ENCODE measurements around the gene NR1H3. TPM values are rescaled to one million over a fixed set of nuclear protein-coding genes. Genes with fewer than 3 reads are reported as not detected.

Gene NR1H3
- total RNA-seq, 3 donors from 2014 or later = 49.1 to 73.5 (median 50.6) TPM

DNA sequence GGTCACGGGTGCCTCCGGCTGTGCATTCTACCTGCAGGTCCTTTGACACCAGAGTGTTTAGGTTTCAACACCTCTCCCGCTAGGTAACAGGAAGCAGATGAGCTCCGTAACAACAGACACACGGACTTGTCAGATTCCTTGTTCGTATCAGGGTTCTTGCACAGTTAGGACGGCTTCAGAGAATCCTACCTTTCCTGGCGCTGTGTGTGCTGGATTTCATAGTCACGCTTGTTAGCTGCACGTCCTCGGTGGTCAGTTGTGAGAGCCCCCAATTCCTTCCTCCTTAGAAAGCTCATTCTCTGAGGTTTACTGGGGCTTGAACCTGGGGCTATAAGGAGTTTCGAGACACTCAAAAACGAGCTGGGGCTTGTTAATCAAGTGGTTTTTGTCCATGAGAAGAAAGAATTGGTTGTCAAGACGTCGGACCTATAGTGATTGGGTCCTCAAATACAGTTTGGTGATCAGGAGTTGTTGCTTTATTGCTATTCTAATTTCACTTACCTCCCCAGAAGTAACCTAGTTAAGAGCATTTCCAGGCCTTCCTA lies 42.4 kb upstream of the NR1H3 start:
- DNase-seq (no peak), ATAC-seq (no peak)
- TF ChIP-seq, protein P1, sequence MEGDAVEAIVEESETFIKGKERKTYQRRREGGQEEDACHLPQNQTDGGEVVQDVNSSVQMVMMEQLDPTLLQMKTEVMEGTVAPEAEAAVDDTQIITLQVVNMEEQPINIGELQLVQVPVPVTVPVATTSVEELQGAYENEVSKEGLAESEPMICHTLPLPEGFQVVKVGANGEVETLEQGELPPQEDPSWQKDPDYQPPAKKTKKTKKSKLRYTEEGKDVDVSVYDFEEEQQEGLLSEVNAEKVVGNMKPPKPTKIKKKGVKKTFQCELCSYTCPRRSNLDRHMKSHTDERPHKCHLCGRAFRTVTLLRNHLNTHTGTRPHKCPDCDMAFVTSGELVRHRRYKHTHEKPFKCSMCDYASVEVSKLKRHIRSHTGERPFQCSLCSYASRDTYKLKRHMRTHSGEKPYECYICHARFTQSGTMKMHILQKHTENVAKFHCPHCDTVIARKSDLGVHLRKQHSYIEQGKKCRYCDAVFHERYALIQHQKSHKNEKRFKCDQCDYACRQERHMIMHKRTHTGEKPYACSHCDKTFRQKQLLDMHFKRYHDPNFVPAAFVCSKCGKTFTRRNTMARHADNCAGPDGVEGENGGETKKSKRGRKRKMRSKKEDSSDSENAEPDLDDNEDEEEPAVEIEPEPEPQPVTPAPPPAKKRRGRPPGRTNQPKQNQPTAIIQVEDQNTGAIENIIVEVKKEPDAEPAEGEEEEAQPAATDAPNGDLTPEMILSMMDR (IDR thresholded peaks at IDR 0.05) = no peak
- Histone ChIP-seq H3K4me1 (ENCODE audit: low read depth) (peaks cover 17% of the 10 kb centered on the region), H3K4me3 (peak overlapping the region; percentile 46), H3K9me3 (no peaks in the 10 kb centered on the region), H3K36me3 (ENCODE audit: low read depth) (no peaks in the 10 kb centered on the region)
- intact Hi-C loops (cut with DNase I, micrococcal nuclease) = loop anchor here in 1 of 2 donors (5.0 kb wide), 1 partner anchor 42 kb away; the partner anchor contains the start of gene NR1H3

GRCh38 chr11:47216121-47216798 lies 41.5 kb upstream of the NR1H3 start:
- H3K4me1 ChIP-seq (ENCODE audit: low read depth) = peaks cover 17% of the 10 kb centered on the region
- peak; percentile 28 for ATAC-seq
- no peak overlapping the region for H3K4me3 ChIP-seq
- H3K36me3 ChIP-seq (ENCODE audit: low read depth) = no peaks in the 10 kb centered on the region
- intact Hi-C loops (cut with DNase I, micrococcal nuclease) = loop anchor here in 1 of 2 donors (5.0 kb wide), 1 partner anchor 41 kb away; the partner anchor contains the start of gene NR1H3
- DNase-seq = peak; percentile 58 to 78 (median 76)
- TF ChIP-seq, protein P1 (IDR thresholded peaks at IDR 0.05) = no peak
- no peaks in the 10 kb centered on the region for H3K9me3 ChIP-seq

DNA sequence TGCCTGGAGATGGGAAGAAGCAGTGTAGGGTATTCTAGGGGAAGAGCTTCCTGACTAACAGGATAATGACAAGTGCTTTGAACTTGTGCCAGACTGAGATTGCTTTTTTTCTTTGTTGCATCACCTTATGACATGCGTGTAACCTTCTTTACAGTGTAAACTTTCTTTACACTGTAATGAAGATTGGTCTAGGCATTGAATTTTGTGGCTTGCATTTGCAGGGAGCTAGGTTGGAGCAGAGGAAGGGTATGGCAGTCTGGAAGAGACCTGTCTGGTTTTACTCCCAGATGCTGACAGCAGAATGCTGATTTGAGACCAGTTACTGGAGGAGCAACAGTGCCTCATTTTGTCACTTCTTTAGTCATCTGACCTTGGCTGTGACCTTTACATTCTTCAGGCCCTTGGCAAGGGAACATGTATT lies 37.4 kb upstream of the NR1H3 start:
- Histone ChIP-seq H3K9me3 (no peaks in the 10 kb centered on the region), H3K4me1 (ENCODE audit: low read depth) (peaks cover 17% of the 10 kb centered on the region), H3K4me3 (no peak overlapping the region), H3K36me3 (ENCODE audit: low read depth) (no peaks in the 10 kb centered on the region)
- TF ChIP-seq, protein P1 (IDR thresholded peaks at IDR 0.05) = no peak
- intact Hi-C loops (cut with DNase I, micrococcal nuclease) = no loop called here
- peak; percentile 29 for ATAC-seq
- DNase-seq = no peak

DNA sequence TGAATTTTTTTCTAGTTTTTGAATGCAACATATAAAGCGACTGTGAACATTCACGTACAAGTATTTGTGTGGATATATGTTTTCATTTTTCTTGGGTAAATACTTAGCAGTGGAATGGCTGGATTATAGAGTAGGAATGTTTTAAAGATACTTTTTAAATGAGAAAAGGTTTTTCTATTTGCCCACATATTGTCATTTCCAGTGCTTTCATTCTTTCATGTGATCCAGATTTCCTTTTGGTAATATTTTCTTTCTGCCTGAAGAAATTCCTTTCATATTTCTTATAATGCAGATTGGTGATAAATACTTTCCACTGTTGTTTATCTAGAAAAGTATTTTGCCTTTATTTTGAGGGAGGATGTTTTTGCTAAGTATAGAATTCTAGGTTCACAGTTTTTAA lies 35.1 kb upstream of the NR1H3 start:
- ATAC-seq (no peak), DNase-seq (no peak)
- no peaks in the 10 kb centered on the region for H3K9me3 ChIP-seq
- no peak overlapping the region for H3K4me3 ChIP-seq
- no peaks in the 10 kb centered on the region for H3K36me3 ChIP-seq (ENCODE audit: low read depth)
- intact Hi-C loops (cut with DNase I, micrococcal nuclease) = no loop called here
- TF ChIP-seq, protein P1 (IDR thresholded peaks at IDR 0.05) = no peak
- H3K4me1 ChIP-seq (ENCODE audit: low read depth) = no peaks in the 10 kb centered on the region

DNA sequence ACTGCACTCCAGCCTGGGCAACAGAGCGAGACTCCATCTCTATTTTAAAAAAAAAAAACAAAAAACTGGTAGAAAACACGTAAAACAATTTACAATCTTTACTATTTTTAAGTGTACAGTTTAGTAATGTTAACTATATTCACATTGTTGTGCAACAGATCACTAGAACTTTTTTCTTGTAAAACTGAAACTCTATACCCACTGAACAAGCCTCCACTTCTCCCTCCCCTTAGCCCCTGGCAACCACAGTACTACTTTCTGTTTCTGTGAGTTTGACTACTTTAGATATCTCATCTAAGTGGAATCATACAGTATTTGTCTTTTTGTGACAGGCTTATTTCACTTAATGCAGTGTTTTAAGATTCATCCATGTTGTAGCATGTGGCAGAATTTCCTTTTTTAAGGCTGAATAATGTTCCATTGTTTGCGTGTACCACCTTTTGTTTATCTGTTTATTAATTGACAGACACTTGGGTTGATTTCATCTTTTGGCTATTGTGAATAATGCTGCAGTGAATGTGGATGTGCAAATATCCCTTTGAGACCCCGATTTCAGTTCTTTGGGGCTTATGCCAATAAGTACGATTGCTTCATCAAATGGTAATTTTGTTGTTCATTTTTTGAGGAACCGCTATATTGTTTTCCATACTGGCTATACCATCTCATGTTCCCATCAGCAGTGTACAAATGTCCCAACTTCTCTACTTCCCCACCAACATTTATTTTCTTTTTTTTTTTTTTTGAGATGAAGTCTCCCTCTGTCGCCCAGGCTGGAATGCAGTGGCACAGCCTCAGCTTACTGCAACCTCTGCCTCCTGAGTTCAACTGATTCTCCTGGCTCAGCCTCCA lies 32.0 kb upstream of the NR1H3 start:
- intact Hi-C loops (cut with DNase I, micrococcal nuclease) = no loop called here
- DNase-seq = no peak
- ATAC-seq = peak; percentile 29
- Histone ChIP-seq H3K9me3 (no peaks in the 10 kb centered on the region), H3K4me3 (no peak overlapping the region), H3K4me1 (ENCODE audit: low read depth) (no peaks in the 10 kb centered on the region), H3K36me3 (ENCODE audit: low read depth) (no peaks in the 10 kb centered on the region)
- TF ChIP-seq, protein P1 (IDR thresholded peaks at IDR 0.05) = no peak

Data from mucosa of descending colon (tissue), 3 donors.